GOT3 (cell line): ENCODE data around the gene SLFN5.
"Not testable (repeated sequence)": the region's sequence is repeated elsewhere in the genome, so short reads cannot be mapped to it uniquely, and the experiment has no call there.

Experiments used
- DNase-seq: peaks from one replicate; lab custom pipeline; 2025; ENCODE audit warnings: mixed read lengths; lab: John Stamatoyannopoulos, UW

Gene SLFN5

DNA sequence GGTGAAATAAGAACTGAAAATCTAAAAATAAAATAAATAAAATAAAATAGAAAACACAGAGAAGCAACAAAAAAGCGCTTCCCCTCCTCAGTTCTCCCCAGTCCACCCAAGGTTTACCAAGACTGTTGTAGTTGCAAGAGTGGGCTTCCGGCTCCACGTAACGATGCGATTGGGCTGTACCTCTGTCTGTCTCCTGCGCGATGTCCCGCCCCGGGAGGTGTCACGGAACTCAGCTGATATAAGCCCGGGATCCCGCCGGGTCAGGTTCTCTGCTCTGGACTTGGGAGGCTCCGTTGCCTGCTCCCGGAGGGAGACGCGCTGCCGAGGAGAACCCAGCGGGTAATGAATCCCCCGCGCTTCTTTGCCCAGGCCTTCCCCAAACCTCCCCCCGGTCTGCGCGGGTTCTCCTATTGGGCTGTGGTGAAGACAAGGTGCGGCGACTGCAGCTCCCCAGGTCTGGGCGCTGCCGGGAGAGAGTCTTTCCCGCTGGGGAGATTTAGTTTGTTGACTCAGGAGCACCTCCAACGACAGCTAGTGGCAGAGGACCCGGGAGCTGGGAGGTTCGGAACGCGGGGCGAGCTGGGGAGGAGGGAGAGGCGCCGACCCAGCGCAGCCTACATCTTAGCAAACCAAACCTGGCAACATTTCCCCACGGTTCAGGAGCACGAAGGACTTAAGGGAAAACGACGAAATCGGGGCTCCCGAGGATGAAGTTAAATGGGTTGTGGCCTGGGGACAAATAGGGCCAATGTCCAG, at the start of gene SLFN5:
Gene SLFN5, plus strand, starts transcription at position 268 of the 756 bp plus-strand sequence. CDS start 15,619 bp downstream, outside the sequence.
- peak; percentile 74 for DNase-seq

- DNase-seq: not testable (repeated sequence)
Observed at GRCh38 chr17:35194001-35194400, 48.9 kb upstream of the SLFN5 start, which contains the start of gene SLC35G3. Gene SLC35G3, minus strand, starts transcription at chr17:35194393. Its CDS starts 86 bp downstream, at chr17:35194307.

- DNase-seq: not testable (repeated sequence)
Observed at GRCh38 chr17:35195062-35195461, 47.8 kb upstream of the SLFN5 start.

- DNase-seq: not testable (repeated sequence)
Observed at GRCh38 chr17:35202582-35202981, 40.3 kb upstream of the SLFN5 start.

- DNase-seq: no peak
Observed at GRCh38 chr17:35210741-35211140, 32.1 kb upstream of the SLFN5 start.

- no peak for DNase-seq
Observed at GRCh38 chr17:35212668-35213067, 30.2 kb upstream of the SLFN5 start.

DNA sequence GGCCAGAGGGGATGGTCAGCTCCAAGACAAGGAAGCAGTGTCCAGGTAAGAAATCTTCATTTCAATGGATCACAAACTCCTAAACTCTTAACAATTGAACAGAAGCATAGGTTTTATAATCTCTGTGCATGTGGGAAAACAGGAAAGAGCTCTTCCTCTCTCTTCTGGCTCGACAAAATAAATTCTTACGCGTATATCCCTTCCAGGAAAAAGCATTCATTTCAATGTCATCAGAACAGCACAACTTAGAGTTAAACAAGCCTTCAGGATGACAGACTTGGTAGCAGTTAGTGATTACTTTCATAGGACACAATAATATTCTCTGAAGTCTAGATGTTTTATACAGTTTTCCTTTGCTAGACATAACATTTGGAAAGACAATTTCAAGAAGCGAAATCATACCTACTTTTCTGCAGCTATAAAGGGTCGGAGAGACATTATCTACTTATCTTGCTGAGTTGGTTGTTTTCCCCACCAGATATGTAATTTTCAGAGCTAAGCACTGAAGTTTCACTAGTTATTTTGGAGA, 29.4 kb upstream of the SLFN5 start:
- DNase-seq: no peak

GRCh38 chr17:35214192-35214591, 28.7 kb upstream of the SLFN5 start:
- DNase-seq: no peak

GRCh38 chr17:35214631-35215273, 28.1 kb upstream of the SLFN5 start:
- no peak for DNase-seq

GRCh38 chr17:35217107-35217506, 25.8 kb upstream of the SLFN5 start:
- DNase-seq: no peak

DNA sequence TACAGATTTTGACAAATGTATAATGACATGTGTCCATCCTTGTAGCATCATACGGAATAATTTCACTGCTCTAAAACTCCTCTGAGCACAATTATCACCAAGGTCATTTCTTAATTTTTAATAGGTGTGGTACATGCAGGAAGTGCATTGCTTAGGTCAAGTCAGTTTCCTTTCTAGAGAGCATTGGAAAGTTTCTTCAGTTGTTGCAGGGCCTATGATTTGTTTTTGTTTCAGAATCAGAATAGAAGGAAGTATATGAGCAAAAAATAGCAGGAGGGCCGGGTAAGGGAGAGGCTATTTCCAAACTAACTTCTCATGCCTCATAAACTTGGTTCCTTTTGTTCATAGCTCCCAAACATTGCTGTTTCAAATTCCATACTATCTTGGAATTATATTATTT, 24.0 kb upstream of the SLFN5 start:
- no peak for DNase-seq

DNA sequence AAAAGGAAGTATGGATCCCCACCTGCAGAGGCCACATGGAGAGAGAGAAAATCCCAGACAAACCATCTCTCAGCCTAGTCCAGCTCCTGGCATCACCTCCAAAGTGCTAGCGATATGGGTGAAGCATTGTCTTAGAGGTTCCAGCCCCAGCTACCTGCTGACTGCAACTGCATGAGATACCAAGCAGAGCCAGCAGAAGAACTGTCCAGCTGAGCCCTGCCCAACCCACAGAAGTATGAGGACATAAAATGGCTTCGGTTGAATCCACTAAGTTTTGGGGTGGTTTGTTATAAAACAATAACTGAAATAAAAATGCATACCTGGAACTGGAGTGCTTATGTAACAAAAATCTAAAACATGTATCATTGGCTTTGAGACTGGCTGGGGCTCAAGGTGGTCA, 20.4 kb upstream of the SLFN5 start:
- no peak for DNase-seq

GRCh38 chr17:35224436-35224835, 18.4 kb upstream of the SLFN5 start:
- no peak for DNase-seq

DNA sequence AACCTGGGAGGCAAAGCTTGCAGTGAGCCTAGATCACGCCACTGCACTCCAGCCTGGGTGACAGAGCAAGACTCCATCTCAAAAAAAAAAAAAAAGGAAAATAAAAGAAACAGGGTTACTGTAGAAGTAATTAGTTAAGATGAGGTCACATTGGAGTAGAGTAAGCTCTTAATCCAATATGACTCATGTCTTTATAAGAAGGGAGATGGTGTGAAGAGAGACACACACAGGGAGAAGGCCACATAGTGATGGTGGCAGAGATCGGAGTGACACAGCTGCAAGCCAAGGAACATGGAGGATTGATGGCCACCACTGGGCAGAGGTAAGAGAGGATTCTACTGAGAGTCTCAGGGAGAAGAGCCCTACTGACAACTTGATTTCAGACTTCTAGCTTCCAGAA, 15.3 kb upstream of the SLFN5 start:
- DNase-seq: no peak

GRCh38 chr17:35229638-35230037, 13.2 kb upstream of the SLFN5 start:
- DNase-seq: no peak

- DNase-seq: not testable (repeated sequence)
Observed at GRCh38 chr17:35234315-35234714, 8.6 kb upstream of the SLFN5 start.

DNA sequence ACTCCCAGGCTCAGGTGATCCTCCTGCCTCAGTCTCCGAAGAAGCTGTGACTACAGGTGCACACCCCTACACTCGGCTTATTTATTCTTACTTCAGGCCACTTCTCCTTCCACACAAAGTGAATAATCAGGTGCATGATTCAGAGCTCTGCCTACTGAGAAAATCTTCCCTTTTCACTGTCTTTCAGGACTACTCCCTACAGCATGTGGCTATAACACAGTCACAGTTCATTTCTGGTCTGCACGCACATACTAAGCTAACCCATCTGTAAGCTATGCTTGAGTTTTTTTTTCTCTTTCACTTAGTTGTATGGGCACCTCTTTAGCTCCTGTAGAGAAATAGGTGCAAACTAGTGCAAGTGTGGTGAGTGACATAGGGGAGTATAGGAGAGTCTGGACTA, 7.6 kb upstream of the SLFN5 start:
- DNase-seq: no peak

DNA sequence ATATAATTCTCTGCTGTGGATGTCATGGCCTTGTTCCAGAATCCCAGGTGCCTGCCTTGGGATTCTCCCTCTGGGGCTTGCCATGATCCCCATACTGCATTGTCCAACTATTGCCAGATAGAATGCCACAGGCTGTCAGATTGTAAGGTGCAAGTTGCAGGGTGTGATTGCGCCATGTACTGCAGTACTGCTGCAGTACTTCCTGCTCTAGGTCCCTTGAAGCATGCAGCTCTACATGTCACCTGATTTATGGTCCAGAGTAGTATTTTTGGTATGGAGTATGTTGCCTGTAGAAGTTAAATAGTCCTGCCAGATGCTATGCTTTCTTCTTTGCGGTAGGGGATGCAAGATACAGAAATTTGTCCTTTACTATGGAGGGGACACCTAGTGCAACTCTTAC, 7.0 kb upstream of the SLFN5 start:
- DNase-seq: no peak

GRCh38 chr17:35236821-35237220, 6.1 kb upstream of the SLFN5 start:
- no peak for DNase-seq

GRCh38 chr17:35238821-35239220, 4.1 kb upstream of the SLFN5 start:
- no peak for DNase-seq

GRCh38 chr17:35239823-35240222, 3.0 kb upstream of the SLFN5 start:
- no peak for DNase-seq

DNA sequence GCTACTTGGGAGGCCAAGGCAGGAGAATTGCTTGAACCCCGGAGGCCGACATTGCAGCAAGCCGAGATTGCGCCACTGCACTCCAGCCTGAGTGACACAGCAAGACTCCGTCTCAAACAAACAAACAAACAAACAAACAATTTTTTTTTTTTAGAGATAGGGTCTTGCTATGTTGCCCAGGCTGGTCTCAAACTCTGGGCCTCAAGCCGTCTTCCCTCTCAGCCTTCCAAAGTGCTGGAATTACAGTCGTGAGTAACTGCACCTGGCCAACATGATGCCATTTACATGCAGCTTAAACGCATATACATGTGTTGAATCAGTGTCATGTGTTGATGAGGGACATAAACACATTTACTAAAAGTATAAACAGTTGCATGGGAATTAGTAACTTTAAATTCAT, 2.0 kb upstream of the SLFN5 start:
- no peak for DNase-seq

- DNase-seq: no peak
Observed at GRCh38 chr17:35241520-35241919, 1.4 kb upstream of the SLFN5 start.
